ENCODE data around the gene HELB.

GRCh38 chr12:66304296-66304900 is 2.1 kb downstream of the HELB start:
- TF ChIP-seq GATA3 (IDR thresholded peaks at IDR 0.05; ENCODE audit: low read depth, low read length) (no peak), GATA2 (IDR thresholded peaks at IDR 0.05; ENCODE audit: low read depth, low read length) (no peak)
